ENCODE measurements around the gene PRKG1. TPM values are rescaled to one million over a fixed set of nuclear protein-coding genes. Genes with fewer than 3 reads are reported as not detected.

PRKG1 gene
- total RNA-seq, 1 experiment from 2014 or later = 10.4 TPM

DNA sequence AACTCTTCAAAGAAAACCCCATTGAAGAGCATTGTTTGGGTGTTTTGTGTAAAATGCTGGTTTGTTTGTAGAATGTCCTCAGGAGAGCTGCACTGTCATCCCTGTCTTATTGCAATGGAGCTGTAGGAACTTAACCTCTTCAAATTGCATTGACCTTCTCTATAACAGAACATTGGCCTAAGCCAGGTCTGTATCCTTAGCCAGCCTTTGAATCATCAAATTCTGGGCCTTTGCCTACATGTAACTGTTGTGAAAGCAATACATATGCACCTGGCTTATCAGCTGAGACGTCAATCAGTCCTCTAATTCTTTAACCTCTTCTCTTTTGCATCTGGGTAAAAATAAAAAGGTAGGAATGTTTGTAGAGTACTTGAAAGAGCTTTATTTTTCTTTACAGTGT is 429.1 kb downstream of the PRKG1 start:
- Histone ChIP-seq H3K4ac (ENCODE audit: low read depth, low read length) (no peak overlapping the region), H3K56ac (ENCODE audit: insufficient read length, low read depth, low read length) (no peak overlapping the region), H4K91ac (ENCODE audit: insufficient read length, low read depth, low read length) (no peak overlapping the region), H3K79me1 (ENCODE audit: insufficient read depth, low read depth, low read length, poor library complexity, severe bottlenecking) (no peaks in the 10 kb centered on the region), H3K23me2 (ENCODE audit: insufficient read length, low read depth, low read length, poor library complexity, severe bottlenecking) (no peaks in the 10 kb centered on the region), H2BK12ac (ENCODE audit: insufficient read length, low read depth, low read length) (no peak overlapping the region), H2AFZ (ENCODE audit: low read length) (no peak overlapping the region), H4K20me1 (ENCODE audit: control insufficient read depth, insufficient read depth, insufficient read length) (no peaks in the 10 kb centered on the region), H3K23ac (ENCODE audit: insufficient read length, low read depth, low read length) (no peak overlapping the region), H2BK120ac (ENCODE audit: low read depth, low read length, poor library complexity, severe bottlenecking) (peak overlapping the region; percentile 69), H3K27me3 (ENCODE audit: insufficient read depth, low read length) (no peaks in the 10 kb centered on the region), H2BK20ac (ENCODE audit: low read depth, low read length, poor library complexity, severe bottlenecking) (no peak overlapping the region), H3K4me2 (ENCODE audit: insufficient read depth, insufficient read length, low read length) (no peak overlapping the region), H3K9me3 (ENCODE audit: control insufficient read depth, low read depth, low read length) (no peaks in the 10 kb centered on the region), H3K14ac (ENCODE audit: insufficient read depth, low read length) (no peak overlapping the region), H3K79me2 (ENCODE audit: insufficient read depth, low read length) (no peaks in the 10 kb centered on the region), H3T11ph (ENCODE audit: low read length) (no peak overlapping the region), H3K4me1 (ENCODE audit: insufficient read depth, low read length) (no peaks in the 10 kb centered on the region), H4K5ac (ENCODE audit: insufficient read length, low read depth, low read length) (no peak overlapping the region), H4K8ac (replicated peaks; ENCODE audit: insufficient read length, low read depth, low read length) (no peak overlapping the region), H2AK5ac (ENCODE audit: insufficient read length, low read length) (no peak overlapping the region), H3K18ac (ENCODE audit: insufficient read length, low read depth, low read length) (no peak overlapping the region), H3K9ac (ENCODE audit: extremely low read depth, insufficient read length, low read length) (no peak overlapping the region), H2BK5ac (ENCODE audit: insufficient read length, low read length) (no peak overlapping the region), H2BK15ac (ENCODE audit: low read depth, low read length) (no peak overlapping the region), H3K27ac (ENCODE audit: insufficient read length, low read depth, low read length) (no peak overlapping the region)
- H3K27ac Mint-ChIP-seq = no peak overlapping the region
- WGBS (ENCODE audit: extremely low coverage, insufficient read length, low lambda C conversion rate) = no CpG with 5 or more reads among the region's 1 CpG
- no peak for DNase-seq
- no peaks in the 10 kb centered on the region for H3K36me3 Mint-ChIP-seq (ENCODE audit: insufficient read depth in 1 of 3, low read depth in 3 of 3)
- H3K27me3 Mint-ChIP-seq (ENCODE audit: low read depth) = no peaks in the 10 kb centered on the region
- H3K4me3 Mint-ChIP-seq = no peak overlapping the region
- H3K9me3 Mint-ChIP-seq = no peaks in the 10 kb centered on the region
- H3K4me1 Mint-ChIP-seq = peaks cover 7 to 8% of the 10 kb centered on the region in 2 experiments
- TF ChIP-seq, protein P1, sequence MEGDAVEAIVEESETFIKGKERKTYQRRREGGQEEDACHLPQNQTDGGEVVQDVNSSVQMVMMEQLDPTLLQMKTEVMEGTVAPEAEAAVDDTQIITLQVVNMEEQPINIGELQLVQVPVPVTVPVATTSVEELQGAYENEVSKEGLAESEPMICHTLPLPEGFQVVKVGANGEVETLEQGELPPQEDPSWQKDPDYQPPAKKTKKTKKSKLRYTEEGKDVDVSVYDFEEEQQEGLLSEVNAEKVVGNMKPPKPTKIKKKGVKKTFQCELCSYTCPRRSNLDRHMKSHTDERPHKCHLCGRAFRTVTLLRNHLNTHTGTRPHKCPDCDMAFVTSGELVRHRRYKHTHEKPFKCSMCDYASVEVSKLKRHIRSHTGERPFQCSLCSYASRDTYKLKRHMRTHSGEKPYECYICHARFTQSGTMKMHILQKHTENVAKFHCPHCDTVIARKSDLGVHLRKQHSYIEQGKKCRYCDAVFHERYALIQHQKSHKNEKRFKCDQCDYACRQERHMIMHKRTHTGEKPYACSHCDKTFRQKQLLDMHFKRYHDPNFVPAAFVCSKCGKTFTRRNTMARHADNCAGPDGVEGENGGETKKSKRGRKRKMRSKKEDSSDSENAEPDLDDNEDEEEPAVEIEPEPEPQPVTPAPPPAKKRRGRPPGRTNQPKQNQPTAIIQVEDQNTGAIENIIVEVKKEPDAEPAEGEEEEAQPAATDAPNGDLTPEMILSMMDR (conservative IDR thresholded peaks at IDR 0.05) = no peak

Measured in H9 (cell line).